Esophagus squamous epithelium (tissue), 4 donors: Measurements from ENCODE around the gene GPHN.
"Not testable (repeated sequence)": the region's sequence is repeated elsewhere in the genome, so short reads cannot be mapped to it uniquely, and the experiment has no call there.

Source experiments
- CTCF ChIP-seq, 6 experiments: fragments of 450-650 bp in 4 of 6; fragments of 200-600 bp in 2 of 6; sonication (generic) in 2 of 6; IDR thresholded peaks; one replicate each; pipeline ENCODE4 v1.5.1; 2016 to 2019; ENCODE audit warnings: antibody characterized with exemption in 6 of 6, mild to moderate bottlenecking in 4 of 6, moderate library complexity in 4 of 6
- POLR2A ChIP-seq, 4 donors: fragments of 450-650 bp; IDR thresholded peaks; one replicate each; pipeline ENCODE4 v1.6.1; 2017; ENCODE audit warnings: antibody characterized with exemption in 4 of 4, mild to moderate bottlenecking in 4 of 4, moderate library complexity in 3 of 4

GRCh38 chr14:66715313-66715712, 207.4 kb downstream of the GPHN start:
- TF ChIP-seq CTCF, POLR2A (IDR thresholded peaks at IDR 0.05): not testable (repeated sequence)
